Endothelial cell of umbilical vein (primary cell): ENCODE results near the gene TMEM18. TPM values are rescaled to one million over a fixed set of nuclear protein-coding genes. Genes with fewer than 3 reads are reported as not detected.

Experiments used
- BruUV-seq: library from RNA; stranded (reverse); fragments of 400-500 nt; replicated peaks from 2 replicates; lab custom pipeline; 2021; lab: Mats Ljungman, UMichigan
- CTCF ChIA-PET: fragments of 300-600, 350-600 bp; sonication (Branson Sonifier 250); formaldehyde crosslinking; loops from one replicate; lab custom pipeline; 2021; ENCODE audit warnings: antibody characterized with exemption, inconsistent platforms; lab: Charles Lee
- POLR2A ChIA-PET: fragments of 300-600, 350-600 bp; sonication (Branson Sonifier 250); formaldehyde crosslinking; loops from one replicate; lab custom pipeline; 2021; ENCODE audit warnings: antibody characterized with exemption, inconsistent platforms; lab: Charles Lee
- DNase-seq: peaks from one replicate; pipeline ENCODE4 v3.0.0-alpha.2; 2011; ENCODE audit warnings: low read depth, low spot score
- FAIRE-seq: peaks from 2 replicates; lab custom pipeline; 2011; peaks lifted over from hg19 to GRCh38; lab: Jason Lieb, UNC
- H2AFZ ChIP-seq: 2 replicates; pipeline ENCODE4 v1.6.0; 2012; ENCODE audit warnings: low read depth, low read length, control low read depth, inconsistent platforms
- H3K27ac ChIP-seq: 2 replicates; pipeline ENCODE4 v1.5.1; 2011; ENCODE audit warnings: low read depth, mild to moderate bottlenecking, control low read depth, low read length, moderate library complexity; ENCODE audit not compliant: insufficient read depth
- H3K27me3 ChIP-seq, 2 experiments: 2 replicates each; pipeline versions ENCODE4 v1.6.0 to v1.6.1; 2011; ENCODE audit warnings: low read length in 2 of 2, mixed read lengths in 1 of 2; ENCODE audit not compliant: control insufficient read depth in 2 of 2, insufficient read depth in 2 of 2
- H3K36me3 ChIP-seq, 2 experiments: 2 replicates in 1 of 2; 3 replicates in 1 of 2; pipeline ENCODE4 v1.5.1; 2011; ENCODE audit warnings: low read length in 2 of 2, mild to moderate bottlenecking in 1 of 2, moderate library complexity in 1 of 2; ENCODE audit not compliant: control insufficient read depth in 2 of 2, insufficient read depth in 2 of 2; ENCODE audit errors: extremely low read depth in 1 of 2
- H3K4me1 ChIP-seq: 3 replicates; pipeline ENCODE4 v1.5.1; 2011; ENCODE audit warnings: mild to moderate bottlenecking, low read length; ENCODE audit not compliant: control insufficient read depth, insufficient read depth; ENCODE audit errors: extremely low read depth
- H3K4me2 ChIP-seq: 2 replicates; pipeline ENCODE4 v1.6.1; 2011; ENCODE audit warnings: low read length, control low read depth, mixed read lengths; ENCODE audit not compliant: insufficient read depth
- H3K4me3 ChIP-seq, 3 experiments: fragments of 200-600 bp in 1 of 3; sonication (generic), shearing (Covaris generic) in 1 of 3; replicated peaks in 1 of 3; 2 replicates each; pipeline ENCODE4 v1.5.1; 2011 to 2016; ENCODE audit warnings: control low read depth in 3 of 3, low read length in 3 of 3, mild to moderate bottlenecking in 2 of 3, inconsistent platforms in 1 of 3, low read depth in 1 of 3, moderate library complexity in 1 of 3; ENCODE audit not compliant: insufficient read depth in 1 of 3
- H3K79me2 ChIP-seq: 2 replicates; pipeline ENCODE4 v1.6.0; 2012; ENCODE audit warnings: low read length, inconsistent platforms; ENCODE audit not compliant: control insufficient read depth, insufficient read depth
- H3K9ac ChIP-seq: replicated peaks from 2 replicates; pipeline ENCODE3; 2011; ENCODE audit warnings: low read length, control low read depth; ENCODE audit not compliant: insufficient read depth; ENCODE audit errors: extremely low read depth
- H3K9me1 ChIP-seq: replicated peaks from 3 replicates; pipeline ENCODE4 v1.6.0; 2011; ENCODE audit warnings: mild to moderate bottlenecking, low read length; ENCODE audit not compliant: control insufficient read depth, insufficient read depth; ENCODE audit errors: extremely low read depth
- H3K9me3 ChIP-seq: replicated peaks from 2 replicates; pipeline ENCODE4 v1.5.1; 2012; ENCODE audit warnings: low read length, inconsistent platforms; ENCODE audit not compliant: control insufficient read depth, insufficient read depth
- H4K20me1 ChIP-seq: replicated peaks from 2 replicates; pipeline ENCODE3; 2011; ENCODE audit warnings: mild to moderate bottlenecking, low read length; ENCODE audit not compliant: control insufficient read depth, insufficient read depth; ENCODE audit errors: extremely low read depth
- EZH2 ChIP-seq: IDR thresholded peaks from 2 replicates; pipeline ENCODE4 v1.6.1; 2012; ENCODE audit warnings: borderline replicate concordance, low read depth, mild to moderate bottlenecking, moderate library complexity, low read length, inconsistent platforms; ENCODE audit not compliant: severe bottlenecking
- FOS ChIP-seq: IDR thresholded peaks from 2 replicates; pipeline ENCODE4 v1.6.1; 2011; ENCODE audit warnings: mild to moderate bottlenecking, low read length, moderate library complexity, borderline replicate concordance; ENCODE audit not compliant: insufficient read depth
- GATA2 ChIP-seq: IDR thresholded peaks from 2 replicates; pipeline ENCODE4 v1.7.0; 2011; ENCODE audit warnings: low read depth, mild to moderate bottlenecking, moderate library complexity, mixed read lengths, low read length; ENCODE audit not compliant: insufficient read length, insufficient read depth
- MYC ChIP-seq: IDR thresholded peaks from one replicate; pipeline ENCODE4 v1.6.1; 2011; ENCODE audit warnings: mild to moderate bottlenecking, low read depth, low read length
- POLR2A ChIP-seq: IDR thresholded peaks from 2 replicates; pipeline ENCODE4 v1.6.1; 2012; ENCODE audit warnings: low read depth, mild to moderate bottlenecking, control low read depth, low read length
- dilution Hi-C: fragments of 300-500 bp; cut with MboI; formaldehyde crosslinking; loops from one replicate; pipeline ENCODE4 v1.15.0; 2019; ENCODE audit warnings: low sequenced_read_pairs; ENCODE audit not compliant: extremely low pct_ligation_motif_present
- intact Hi-C: fragments of 100-400 bp; cut with micrococcal nuclease; formaldehyde crosslinking; loops from one replicate; pipeline ENCODE4 v1.10.0; 2022
- polyA plus RNA-seq, 4 experiments: library from polyadenylated mRNA; depleted of rRNA in 3 of 4; stranded (reverse) in 3 of 4; unstranded in 1 of 4; fragments of >200 nt; gene quantifications; 2 replicates each; pipeline versions ENCODE4 v1.2.1 to v1.2.3, GENCODE V29; 2011 to 2012; ENCODE audit warnings: missing spikeins in 1 of 4
- total RNA-seq: library from RNA; stranded (reverse); gene quantifications from 2 replicates; pipeline ENCODE4 v1.2.3, GENCODE V29; 2021
- TF ChIP-seq, protein P1 (sequence below), 2 donors: IDR thresholded peaks; 1 replicate in 1 of 2; 2 replicates in 1 of 2; pipeline ENCODE4 v1.5.1; 2011; ENCODE audit warnings: low read length in 2 of 2, mild to moderate bottlenecking in 2 of 2, moderate library complexity in 2 of 2, control low read depth in 1 of 2, inconsistent platforms in 1 of 2, low read depth in 1 of 2; ENCODE audit not compliant: insufficient read depth in 1 of 2; ENCODE audit errors: extremely low read depth in 1 of 2
- TF ChIP-seq, protein P2 (sequence below): IDR thresholded peaks from 2 replicates; pipeline ENCODE4 v1.6.1; 2011; ENCODE audit not compliant: insufficient read depth, insufficient read length

Gene TMEM18
- total and polyA plus RNA-seq, 2 donors (not counting 3 experiments of a cell fraction or from before 2014, with no cell fraction given): 19.1 to 23.1 TPM

DNA sequence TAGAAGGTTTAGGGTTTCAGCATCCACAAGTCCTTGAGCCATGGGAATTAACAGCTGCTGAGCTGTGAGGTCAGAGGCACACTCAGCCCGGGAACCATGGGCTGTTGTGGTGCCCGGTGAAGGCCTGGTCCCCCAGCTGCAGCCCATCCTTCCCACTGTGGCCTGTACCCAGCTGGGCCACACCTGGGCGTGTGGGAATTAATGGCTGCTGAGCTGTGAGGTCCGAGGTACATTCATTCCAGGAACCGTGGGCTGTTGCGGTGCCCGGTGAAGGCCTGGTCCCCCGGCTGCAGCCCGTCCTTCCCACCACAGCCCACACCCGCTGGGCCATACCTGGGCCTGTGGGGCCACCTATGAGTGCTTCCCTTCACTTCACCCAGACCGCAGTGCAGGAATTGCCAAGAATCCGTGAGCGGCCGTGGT is 25.2 kb downstream of the TMEM18 start:
- H2AFZ ChIP-seq: no peak overlapping the region
- H4K20me1 ChIP-seq: no peaks in the 10 kb centered on the region
- CTCF ChIA-PET: no interaction called here
- no peaks in the 10 kb centered on the region for H3K9me1 ChIP-seq
- H3K4me2 ChIP-seq: no peak overlapping the region
- POLR2A ChIA-PET: no interaction called here
- no peak overlapping the region for H3K27ac ChIP-seq
- no peaks in the 10 kb centered on the region for H3K36me3 ChIP-seq
- H3K27me3 ChIP-seq: no peaks in the 10 kb centered on the region
- no peak for TF ChIP-seq FOS
- no peak for TF ChIP-seq EZH2
- TF ChIP-seq POLR2A: no peak
- TF ChIP-seq, protein P1, sequence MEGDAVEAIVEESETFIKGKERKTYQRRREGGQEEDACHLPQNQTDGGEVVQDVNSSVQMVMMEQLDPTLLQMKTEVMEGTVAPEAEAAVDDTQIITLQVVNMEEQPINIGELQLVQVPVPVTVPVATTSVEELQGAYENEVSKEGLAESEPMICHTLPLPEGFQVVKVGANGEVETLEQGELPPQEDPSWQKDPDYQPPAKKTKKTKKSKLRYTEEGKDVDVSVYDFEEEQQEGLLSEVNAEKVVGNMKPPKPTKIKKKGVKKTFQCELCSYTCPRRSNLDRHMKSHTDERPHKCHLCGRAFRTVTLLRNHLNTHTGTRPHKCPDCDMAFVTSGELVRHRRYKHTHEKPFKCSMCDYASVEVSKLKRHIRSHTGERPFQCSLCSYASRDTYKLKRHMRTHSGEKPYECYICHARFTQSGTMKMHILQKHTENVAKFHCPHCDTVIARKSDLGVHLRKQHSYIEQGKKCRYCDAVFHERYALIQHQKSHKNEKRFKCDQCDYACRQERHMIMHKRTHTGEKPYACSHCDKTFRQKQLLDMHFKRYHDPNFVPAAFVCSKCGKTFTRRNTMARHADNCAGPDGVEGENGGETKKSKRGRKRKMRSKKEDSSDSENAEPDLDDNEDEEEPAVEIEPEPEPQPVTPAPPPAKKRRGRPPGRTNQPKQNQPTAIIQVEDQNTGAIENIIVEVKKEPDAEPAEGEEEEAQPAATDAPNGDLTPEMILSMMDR (IDR thresholded peaks at IDR 0.05; ENCODE audit: extremely low read depth in 1 of 2, insufficient read depth in 1 of 2, low read depth in 1 of 2, low read length in 2 of 2): no peak
- no peak for TF ChIP-seq GATA2
- TF ChIP-seq MYC: no peak
- TF ChIP-seq, protein P2, sequence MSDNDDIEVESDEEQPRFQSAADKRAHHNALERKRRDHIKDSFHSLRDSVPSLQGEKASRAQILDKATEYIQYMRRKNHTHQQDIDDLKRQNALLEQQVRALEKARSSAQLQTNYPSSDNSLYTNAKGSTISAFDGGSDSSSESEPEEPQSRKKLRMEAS: no peak
- dilution Hi-C loops: no loop called here
- no peaks in the 10 kb centered on the region for H3K9me3 ChIP-seq
- FAIRE-seq (no peak), DNase-seq (no peak)
- BruUV-seq: no TSS peak
- H3K4me1 ChIP-seq: no peaks in the 10 kb centered on the region
- no peak overlapping the region for H3K9ac ChIP-seq
- no peaks in the 10 kb centered on the region for H3K79me2 ChIP-seq
- H3K4me3 ChIP-seq: no peak overlapping the region
- intact Hi-C loops: no loop called here
